DOHH2 (cell line): ENCODE measurements around the gene FOSB.

Experiments
- H3F3A ChIP-seq: fragments of 200-600 bp; sonication (generic), shearing (Covaris generic); 2 replicates; pipeline ENCODE4 v1.6.0; 2016; ENCODE audit warnings: antibody characterized with exemption, mild to moderate bottlenecking; ENCODE audit not compliant: control insufficient read depth, insufficient read depth
- H3K27ac ChIP-seq: fragments of 200-600 bp; sonication (generic); 2 replicates; pipeline ENCODE4 v1.5.1; 2014; ENCODE audit warnings: low read depth, mild to moderate bottlenecking, low read length, moderate library complexity
- H3K27me3 ChIP-seq: fragments of 200-600 bp; sonication (generic); 2 replicates; pipeline ENCODE4 v1.6.1; 2014; ENCODE audit warnings: mild to moderate bottlenecking, low read length, mixed read lengths; ENCODE audit not compliant: control insufficient read depth
- H3K36me3 ChIP-seq: fragments of 200-600 bp; sonication (generic); 2 replicates; pipeline ENCODE4 v1.6.1; 2014; ENCODE audit warnings: mild to moderate bottlenecking, low read length, moderate library complexity, mixed read lengths; ENCODE audit not compliant: control insufficient read depth
- H3K4me1 ChIP-seq: fragments of 200-600 bp; sonication (generic); 2 replicates; pipeline ENCODE4 v1.6.1; 2014; ENCODE audit warnings: mild to moderate bottlenecking, low read length, mixed read lengths; ENCODE audit not compliant: control insufficient read depth
- H3K4me2 ChIP-seq: fragments of 200-600 bp; sonication (generic); 2 replicates; pipeline ENCODE4 v1.6.0; 2014; ENCODE audit warnings: mild to moderate bottlenecking, low read length, moderate library complexity
- H3K4me3 ChIP-seq: fragments of 200-600 bp; sonication (generic); 2 replicates; pipeline ENCODE4 v1.5.1; 2014; ENCODE audit warnings: mild to moderate bottlenecking, low read length, mixed read lengths
- H3K79me2 ChIP-seq: fragments of 200-600 bp; sonication (generic); 2 replicates; pipeline ENCODE4 v1.6.1; 2014; ENCODE audit warnings: mild to moderate bottlenecking, low read length, mixed read lengths; ENCODE audit not compliant: control insufficient read depth
- H3K9me2 ChIP-seq: fragments of 200-600 bp; sonication (generic); replicated peaks from 2 replicates; pipeline ENCODE4 v1.6.1; 2014; ENCODE audit warnings: mild to moderate bottlenecking, low read length, mixed read lengths; ENCODE audit not compliant: control insufficient read depth
- H3K9me3 ChIP-seq: fragments of 200-600 bp; sonication (generic); 2 replicates; pipeline ENCODE4 v1.6.1; 2014; ENCODE audit warnings: antibody characterized with exemption, low read length, mixed read lengths; ENCODE audit not compliant: control insufficient read depth, insufficient read depth
- H4K20me1 ChIP-seq: fragments of 200-600 bp; sonication (generic); 2 replicates; pipeline ENCODE4 v1.6.0; 2014; ENCODE audit warnings: low read depth, mild to moderate bottlenecking, antibody characterized with exemption, low read length, moderate library complexity; ENCODE audit not compliant: control insufficient read depth, insufficient read depth
- EZH2phosphoT487 ChIP-seq: fragments of 200-600 bp; sonication (generic); IDR thresholded peaks from 2 replicates; pipeline ENCODE4 v1.6.1; 2017; ENCODE audit warnings: borderline replicate concordance, mild to moderate bottlenecking, antibody characterized with exemption, low read length, moderate library complexity, mixed read lengths
- TF ChIP-seq, protein P1 (sequence below): fragments of 200-600 bp; sonication (generic); IDR thresholded peaks from one replicate; pipeline ENCODE4 v1.5.1; 2014; ENCODE audit warnings: antibody characterized with exemption, mild to moderate bottlenecking, low read depth, low read length; ENCODE audit not compliant: poor library complexity, severe bottlenecking

FOSB gene

GRCh38 chr19:45464274-45464673, 3.5 kb upstream of the FOSB start:
- no peaks in the 10 kb centered on the region for H3K36me3 ChIP-seq
- peaks cover 6% of the 10 kb centered on the region for H3K79me2 ChIP-seq
- TF ChIP-seq, protein P1, sequence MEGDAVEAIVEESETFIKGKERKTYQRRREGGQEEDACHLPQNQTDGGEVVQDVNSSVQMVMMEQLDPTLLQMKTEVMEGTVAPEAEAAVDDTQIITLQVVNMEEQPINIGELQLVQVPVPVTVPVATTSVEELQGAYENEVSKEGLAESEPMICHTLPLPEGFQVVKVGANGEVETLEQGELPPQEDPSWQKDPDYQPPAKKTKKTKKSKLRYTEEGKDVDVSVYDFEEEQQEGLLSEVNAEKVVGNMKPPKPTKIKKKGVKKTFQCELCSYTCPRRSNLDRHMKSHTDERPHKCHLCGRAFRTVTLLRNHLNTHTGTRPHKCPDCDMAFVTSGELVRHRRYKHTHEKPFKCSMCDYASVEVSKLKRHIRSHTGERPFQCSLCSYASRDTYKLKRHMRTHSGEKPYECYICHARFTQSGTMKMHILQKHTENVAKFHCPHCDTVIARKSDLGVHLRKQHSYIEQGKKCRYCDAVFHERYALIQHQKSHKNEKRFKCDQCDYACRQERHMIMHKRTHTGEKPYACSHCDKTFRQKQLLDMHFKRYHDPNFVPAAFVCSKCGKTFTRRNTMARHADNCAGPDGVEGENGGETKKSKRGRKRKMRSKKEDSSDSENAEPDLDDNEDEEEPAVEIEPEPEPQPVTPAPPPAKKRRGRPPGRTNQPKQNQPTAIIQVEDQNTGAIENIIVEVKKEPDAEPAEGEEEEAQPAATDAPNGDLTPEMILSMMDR, result no peak
- TF ChIP-seq EZH2phosphoT487, result no peak
- H3K27ac ChIP-seq, result no peak overlapping the region
- 0 out of 2 replicates have a peak, but pooled peaks cover 3% of the 10 kb centered on the region for H3K27me3 ChIP-seq
- peaks cover 43% of the 10 kb centered on the region for H3K4me1 ChIP-seq
- H3K4me2 ChIP-seq, result no peak overlapping the region
- H3K9me3 ChIP-seq, result no peaks in the 10 kb centered on the region
- H3K9me2 ChIP-seq, result no peaks in the 10 kb centered on the region
- H3F3A ChIP-seq, result peaks cover 14% of the 10 kb centered on the region; the same call in 1 of the 2 replicates
- no peak overlapping the region for H3K4me3 ChIP-seq
- H4K20me1 ChIP-seq, result no peaks in the 10 kb centered on the region

DNA sequence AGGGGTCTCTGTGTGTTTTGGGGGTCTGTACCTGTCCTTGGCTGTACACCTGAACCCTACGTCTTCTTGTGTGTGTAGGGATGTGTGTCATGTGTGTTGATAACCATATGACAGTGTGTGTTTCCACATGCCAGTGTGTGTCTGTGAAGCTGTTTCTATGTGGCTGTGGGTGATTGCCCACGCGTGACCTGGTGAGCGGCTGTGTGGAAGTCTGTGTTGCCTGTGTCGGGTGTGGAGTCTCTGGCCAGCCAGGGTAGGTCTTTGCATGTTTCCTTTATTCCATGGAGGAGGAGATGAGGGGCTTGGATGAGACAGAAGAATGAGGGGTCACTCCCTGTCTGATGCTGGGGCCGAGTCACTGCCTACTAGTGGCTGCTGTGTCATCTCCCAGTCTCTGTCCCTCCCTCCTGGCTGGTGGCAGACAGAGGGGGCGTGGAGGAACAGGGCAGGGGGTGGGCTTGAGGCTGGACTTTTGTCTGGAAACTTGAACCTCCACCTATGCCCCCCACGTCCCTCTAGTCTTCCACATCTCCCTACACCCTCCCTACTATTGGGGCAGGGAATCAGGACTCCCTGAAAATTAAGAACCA, 2.8 kb upstream of the FOSB start:
- TF ChIP-seq, protein P1, result no peak
- no peak for TF ChIP-seq EZH2phosphoT487
- H4K20me1 ChIP-seq, result no peaks in the 10 kb centered on the region
- H3K4me3 ChIP-seq, result no peak overlapping the region
- peaks cover 14% of the 10 kb centered on the region; the same call in 1 of the 2 replicates for H3F3A ChIP-seq
- no peaks in the 10 kb centered on the region for H3K36me3 ChIP-seq
- H3K4me1 ChIP-seq, result peaks cover 49% of the 10 kb centered on the region
- H3K9me3 ChIP-seq, result no peaks in the 10 kb centered on the region
- H3K4me2 ChIP-seq, result peak overlapping the region; percentile 14; the same call in 1 of the 2 replicates
- H3K27ac ChIP-seq, result no peak overlapping the region
- peaks cover 6% of the 10 kb centered on the region for H3K79me2 ChIP-seq
- H3K27me3 ChIP-seq, result 0 out of 2 replicates have a peak, but pooled peaks cover 3% of the 10 kb centered on the region
- H3K9me2 ChIP-seq, result no peaks in the 10 kb centered on the region

DNA sequence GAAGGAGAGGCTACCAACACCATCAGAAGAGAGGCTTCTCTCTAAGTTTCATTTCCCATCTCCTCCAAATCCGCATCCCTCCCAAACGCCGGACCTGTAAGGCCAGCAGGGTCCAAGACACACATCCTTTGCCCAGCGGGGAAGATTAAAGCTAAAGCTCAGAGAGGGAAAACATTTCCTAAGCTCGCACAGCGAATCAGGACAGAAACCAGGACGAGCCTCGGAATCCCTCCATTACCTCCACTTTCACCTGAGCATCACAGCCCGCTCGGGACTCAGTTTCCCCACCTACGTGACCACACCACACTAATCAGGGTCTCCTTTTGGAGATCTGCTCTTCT, 711 bp upstream of the FOSB start:
- H3K9me3 ChIP-seq, result no peaks in the 10 kb centered on the region
- peaks cover 6% of the 10 kb centered on the region for H3K79me2 ChIP-seq
- peak overlapping the region; percentile 81 for H3K4me3 ChIP-seq
- H3K36me3 ChIP-seq, result no peaks in the 10 kb centered on the region
- peak overlapping the region; percentile 87 for H3K4me2 ChIP-seq
- H3K27me3 ChIP-seq, result peaks cover 8% of the 10 kb centered on the region; the same call in 1 of the 2 replicates
- no peaks in the 10 kb centered on the region for H3K9me2 ChIP-seq
- H4K20me1 ChIP-seq, result no peaks in the 10 kb centered on the region
- H3K27ac ChIP-seq, result no peak overlapping the region
- peaks cover 38% of the 10 kb centered on the region for H3K4me1 ChIP-seq
- TF ChIP-seq, protein P1, result no peak
- TF ChIP-seq EZH2phosphoT487, result no peak
- peaks cover 10% of the 10 kb centered on the region; the same call in 1 of the 2 replicates for H3F3A ChIP-seq
